Kidney glomerular epithelial cell (primary cell): ENCODE data around the gene ROBO1.
"Not testable (repeated sequence)": the region's sequence is repeated elsewhere in the genome, so short reads cannot be mapped to it uniquely, and the experiment has no call there.

Experiments
- DNase-seq: peaks from one replicate; lab custom pipeline; 2025; lab: John Stamatoyannopoulos, UW

ROBO1 gene

DNA sequence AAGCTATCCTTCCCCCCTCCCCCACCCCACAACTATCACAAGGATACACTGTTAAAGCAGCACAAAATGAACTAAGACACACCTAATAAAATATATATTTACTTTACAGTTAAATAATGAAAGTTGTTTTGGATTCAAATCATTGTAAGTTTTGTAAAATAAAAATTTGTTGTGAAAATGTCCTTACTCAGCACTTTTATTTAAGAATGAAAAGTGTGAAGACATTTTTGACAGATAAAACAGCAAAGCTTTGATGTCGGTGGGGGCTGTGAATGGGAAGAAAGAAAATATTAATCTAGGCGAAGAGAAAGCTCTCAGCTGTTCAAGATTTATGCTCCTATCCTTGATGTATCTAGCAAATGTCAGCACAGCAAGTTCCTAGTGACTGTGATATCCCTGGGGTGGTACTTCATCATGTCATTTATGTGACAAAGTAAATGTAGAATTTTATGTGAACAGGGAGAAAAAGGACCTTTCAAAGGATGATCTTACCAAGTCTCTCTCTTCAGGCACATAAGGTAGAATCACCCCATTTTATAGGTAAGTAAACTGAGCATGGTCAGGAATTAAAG lies 216.4 kb downstream of the ROBO1 start:
- DNase-seq, result no peak

- DNase-seq, result no peak
Measured at GRCh38 chr3:79543218-79543982, 224.4 kb downstream of the ROBO1 start.

DNA sequence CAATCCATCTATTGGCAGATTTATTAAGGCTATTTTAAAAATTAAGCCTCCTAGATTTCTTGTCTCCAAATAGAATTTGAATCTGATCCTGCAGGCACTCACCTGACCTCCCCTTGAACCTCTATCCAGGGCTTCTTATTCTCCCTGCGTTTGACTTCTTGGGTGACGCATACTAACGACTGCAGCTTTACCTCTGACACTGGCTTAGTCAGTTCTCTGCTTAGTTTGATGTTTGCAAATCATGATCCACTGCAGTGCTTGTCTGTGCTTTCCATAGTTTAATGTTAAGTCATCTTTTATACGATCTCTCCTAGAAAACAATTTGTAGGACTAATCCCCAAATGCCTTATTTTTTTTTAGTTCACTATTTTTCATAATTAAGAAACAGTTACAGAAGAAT lies 233.1 kb downstream of the ROBO1 start:
- DNase-seq, result no peak

DNA sequence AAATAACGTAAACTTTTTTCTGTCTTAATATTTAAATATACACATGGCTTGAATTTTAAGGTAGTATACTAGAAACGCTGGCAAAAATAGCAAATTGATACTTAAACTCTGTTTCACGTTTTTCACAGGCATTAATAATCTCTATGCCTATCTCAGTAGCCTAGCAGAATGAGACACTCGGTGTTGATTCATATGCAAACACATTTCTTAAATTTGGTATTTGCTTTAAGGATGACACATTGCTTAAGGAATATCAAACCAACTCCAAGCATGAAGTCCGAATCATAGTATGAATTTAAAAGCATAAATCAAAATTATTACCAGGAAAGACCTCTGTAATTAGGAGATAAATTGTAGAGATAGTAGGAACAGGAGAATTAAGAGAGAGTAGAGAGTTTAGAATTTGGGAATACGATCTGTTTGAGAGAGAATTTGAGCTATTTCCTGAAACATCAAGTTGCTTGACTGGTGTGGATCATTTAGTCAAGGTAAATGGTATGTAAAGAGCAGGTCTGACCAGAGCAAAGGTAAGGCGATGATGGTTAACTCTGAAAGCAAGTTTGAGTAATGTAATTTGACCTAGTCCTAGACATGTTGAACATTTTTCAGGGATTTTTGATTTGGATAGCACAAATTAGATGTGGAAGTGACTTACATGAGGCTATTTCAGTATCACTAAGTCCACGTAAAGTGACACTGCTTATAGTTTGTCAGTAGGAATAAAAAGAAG lies 236.1 kb downstream of the ROBO1 start:
- DNase-seq, result no peak

GRCh38 chr3:79521221-79521848 lies 246.5 kb downstream of the ROBO1 start:
- peak; percentile 62 for DNase-seq

DNA sequence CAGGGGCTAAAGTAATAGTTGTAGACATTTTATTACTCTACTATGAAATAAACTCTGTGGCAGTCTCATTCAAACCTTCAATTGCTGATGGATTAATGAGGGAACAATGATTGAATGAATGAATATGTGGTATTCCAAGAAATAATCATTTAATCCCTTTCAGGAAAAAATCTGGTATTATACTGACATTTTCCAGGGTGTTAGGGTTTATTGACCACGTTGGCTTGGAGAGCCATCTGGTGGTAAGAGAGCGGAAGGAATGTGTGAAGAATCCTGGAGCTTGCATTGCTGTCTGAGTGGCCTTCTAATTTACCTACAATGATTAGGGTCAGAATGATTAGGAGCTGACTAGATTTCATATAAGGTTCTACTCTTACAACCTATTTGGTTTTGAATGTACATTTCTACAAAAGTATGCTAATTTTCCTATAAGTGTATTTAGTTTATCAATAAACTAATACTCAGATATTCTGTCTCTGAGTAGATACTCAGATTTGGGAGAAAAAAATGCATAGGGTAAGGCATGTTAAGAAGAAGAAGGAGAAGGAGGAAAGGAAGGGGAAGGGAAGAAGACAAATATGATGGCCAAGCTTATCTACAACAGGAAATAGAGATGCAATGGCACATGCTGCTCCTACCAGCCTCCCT lies 249.9 kb downstream of the ROBO1 start:
- peak; percentile 10 for DNase-seq

DNA sequence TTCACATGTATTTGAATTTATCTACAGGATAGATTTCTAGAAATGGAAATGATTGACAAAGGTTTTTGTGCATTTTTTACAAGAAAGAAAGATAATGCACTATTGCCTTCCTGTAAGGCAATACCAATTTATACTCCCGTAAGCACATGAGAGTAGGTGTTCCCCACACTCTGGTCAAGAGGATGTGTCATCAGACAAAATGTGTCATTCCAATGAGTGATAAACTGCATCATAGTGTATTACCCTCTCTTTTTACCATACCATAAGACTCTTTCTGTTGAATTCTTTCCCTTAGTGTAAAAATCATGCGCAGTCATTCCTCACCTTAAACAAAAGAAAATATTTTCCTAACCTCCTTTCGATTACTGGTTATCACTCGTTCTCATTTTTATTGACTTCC lies 251.0 kb downstream of the ROBO1 start:
- DNase-seq, result no peak

- no peak for DNase-seq
Measured at GRCh38 chr3:79515072-79515471, 252.7 kb downstream of the ROBO1 start.

DNA sequence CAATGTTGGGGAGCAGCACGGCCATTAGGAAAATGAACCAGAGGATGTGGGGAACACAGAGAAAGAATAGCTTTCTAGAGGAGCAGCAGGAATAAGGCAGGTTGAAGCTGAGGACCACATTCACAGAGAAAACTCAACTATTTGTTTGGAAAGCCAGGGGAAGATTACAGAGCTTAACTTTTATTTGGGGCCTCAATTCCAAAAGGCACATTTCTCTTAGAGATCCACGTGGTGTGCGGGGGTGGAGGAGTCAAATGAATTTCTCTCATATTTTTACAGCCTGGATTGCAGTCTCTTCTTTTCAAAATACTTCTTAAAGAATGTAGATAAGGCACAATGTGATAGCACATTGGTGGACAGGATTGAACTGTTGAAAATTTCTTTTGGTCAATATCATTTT lies 253.7 kb downstream of the ROBO1 start:
- DNase-seq, result no peak

DNA sequence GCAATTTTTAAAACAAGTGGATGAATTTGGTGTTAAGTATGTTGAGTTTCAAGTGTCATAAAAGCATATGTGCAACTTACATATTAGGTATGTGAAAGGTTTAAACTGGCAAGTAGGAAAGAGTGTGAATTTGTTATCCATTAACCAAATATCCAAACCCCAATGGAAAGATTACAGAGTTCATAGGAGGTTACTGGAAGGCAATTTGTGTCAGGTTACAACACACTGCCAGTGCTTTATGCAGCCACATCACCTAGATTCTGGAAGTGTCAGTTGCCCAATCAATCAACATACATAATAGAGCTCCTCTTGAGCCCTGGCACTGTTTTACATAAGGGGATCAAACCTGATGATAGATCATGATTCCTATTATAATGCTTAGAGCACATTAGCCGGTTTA lies 261.0 kb downstream of the ROBO1 start:
- DNase-seq, result no peak

- DNase-seq, result not testable (repeated sequence)
Measured at GRCh38 chr3:79502216-79502681, 265.5 kb downstream of the ROBO1 start.

GRCh38 chr3:79497447-79498111 lies 270.2 kb downstream of the ROBO1 start:
- DNase-seq, result peak; percentile 12

DNA sequence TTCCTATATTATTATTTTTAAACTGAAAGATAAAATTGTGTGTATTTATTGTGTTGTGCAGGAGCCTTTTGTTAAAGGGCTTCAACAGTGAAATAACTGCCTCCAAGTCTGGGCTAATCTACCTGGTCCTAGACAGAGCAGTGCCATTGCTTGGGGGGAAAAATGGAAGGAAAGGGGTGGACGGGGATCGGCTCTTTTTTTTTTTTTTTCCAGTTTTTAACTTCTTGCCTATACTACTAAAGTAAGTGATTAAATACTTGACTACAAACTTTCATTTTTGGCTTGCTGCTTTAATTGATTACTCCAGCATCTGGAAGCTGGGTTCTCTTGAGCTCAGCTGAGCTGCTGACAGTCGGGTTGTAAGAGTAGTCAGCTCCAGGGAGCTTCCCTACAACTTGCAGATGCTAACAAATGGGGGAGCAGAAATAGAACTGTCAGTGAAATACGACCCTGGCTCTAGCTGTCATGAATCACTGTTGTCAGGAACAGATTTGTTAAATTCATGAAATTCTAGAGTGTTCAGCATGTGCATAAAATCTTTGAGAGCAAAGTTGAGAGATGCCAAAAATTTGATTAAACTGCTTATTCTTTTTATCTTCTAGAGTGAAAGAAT lies 276.7 kb downstream of the ROBO1 start:
- no peak for DNase-seq

DNA sequence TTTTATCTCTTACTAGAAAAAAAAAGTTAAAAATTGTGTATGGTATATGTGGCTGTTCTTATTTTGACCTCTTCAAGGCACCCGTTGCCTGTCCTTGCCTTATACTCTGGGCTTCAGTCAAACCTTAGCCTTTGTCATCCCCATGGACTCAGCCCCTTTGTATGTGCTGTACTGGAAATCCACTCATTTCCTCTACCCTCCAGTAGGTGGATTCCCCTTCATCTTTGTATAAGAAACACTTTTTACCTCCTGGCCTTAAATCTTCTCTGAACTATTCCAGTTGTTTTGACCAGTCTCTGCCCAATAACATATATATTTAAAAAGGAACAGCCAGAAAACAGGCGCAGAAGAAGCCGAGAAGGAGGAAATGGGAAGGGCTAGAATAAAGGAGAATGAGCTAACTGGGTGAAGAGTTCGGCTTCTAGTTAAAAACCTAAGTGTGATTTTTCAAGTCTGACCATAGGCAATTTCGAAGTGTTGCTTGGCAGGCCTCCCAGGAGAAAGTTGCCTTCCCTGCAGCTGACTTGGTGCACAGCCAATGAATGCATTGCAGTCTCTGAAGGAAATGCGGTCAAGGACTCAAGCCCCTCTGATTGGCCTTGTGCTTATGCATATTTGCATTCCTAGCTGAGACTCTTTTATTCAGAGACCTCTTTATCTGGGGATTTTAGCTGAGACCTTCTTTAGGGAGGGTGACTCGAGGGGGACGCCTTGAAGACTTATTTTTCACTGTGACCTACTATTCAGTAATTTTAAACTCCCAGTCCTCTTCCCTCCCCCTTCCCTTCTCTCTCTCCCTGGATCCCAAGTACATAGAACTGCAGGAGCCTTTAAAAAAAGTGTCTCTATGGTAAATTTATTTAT lies 277.4 kb downstream of the ROBO1 start:
- peak; percentile 11 for DNase-seq

GRCh38 chr3:79488407-79488806 lies 279.4 kb downstream of the ROBO1 start:
- no peak for DNase-seq

DNA sequence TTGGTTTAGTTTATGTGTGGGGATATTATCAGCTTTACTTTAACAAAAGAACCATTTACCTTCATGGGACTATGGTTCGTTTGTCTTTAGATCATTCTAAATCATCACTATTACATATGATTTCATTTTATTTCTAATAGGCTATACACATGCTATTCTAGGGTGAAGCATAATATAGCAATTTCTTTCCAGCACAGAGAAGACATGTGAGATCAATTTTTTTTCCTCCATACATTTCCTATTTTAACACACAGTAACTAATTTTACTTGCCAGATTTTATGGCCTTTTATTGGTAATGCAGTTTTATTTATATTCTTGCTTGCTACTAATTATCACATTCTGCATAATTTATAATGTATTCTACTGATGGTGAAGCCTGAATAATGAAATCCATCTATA lies 287.1 kb downstream of the ROBO1 start:
- DNase-seq, result no peak

GRCh38 chr3:79478620-79479019 lies 289.2 kb downstream of the ROBO1 start:
- DNase-seq, result no peak

- DNase-seq, result no peak
Measured at GRCh38 chr3:79477242-79477641, 290.6 kb downstream of the ROBO1 start.

DNA sequence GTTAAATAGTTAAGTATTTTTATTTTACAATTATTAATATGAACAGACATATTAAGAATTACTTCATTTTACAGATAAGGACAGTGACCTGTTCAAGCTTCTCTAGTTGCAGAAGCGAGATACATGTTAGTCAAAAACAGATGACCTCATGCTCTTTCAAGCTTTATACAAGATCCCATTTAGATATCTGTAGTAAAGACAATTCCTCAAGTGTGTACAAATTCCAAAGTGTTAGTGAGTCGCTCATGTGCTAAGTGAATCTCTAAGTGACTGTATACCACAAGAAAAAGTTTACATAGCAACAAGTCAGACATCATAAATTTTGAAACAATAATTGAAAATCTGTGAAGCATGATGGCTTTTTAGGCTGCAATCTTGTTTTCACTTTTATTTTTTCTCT lies 293.8 kb downstream of the ROBO1 start:
- DNase-seq, result peak; percentile 36

DNA sequence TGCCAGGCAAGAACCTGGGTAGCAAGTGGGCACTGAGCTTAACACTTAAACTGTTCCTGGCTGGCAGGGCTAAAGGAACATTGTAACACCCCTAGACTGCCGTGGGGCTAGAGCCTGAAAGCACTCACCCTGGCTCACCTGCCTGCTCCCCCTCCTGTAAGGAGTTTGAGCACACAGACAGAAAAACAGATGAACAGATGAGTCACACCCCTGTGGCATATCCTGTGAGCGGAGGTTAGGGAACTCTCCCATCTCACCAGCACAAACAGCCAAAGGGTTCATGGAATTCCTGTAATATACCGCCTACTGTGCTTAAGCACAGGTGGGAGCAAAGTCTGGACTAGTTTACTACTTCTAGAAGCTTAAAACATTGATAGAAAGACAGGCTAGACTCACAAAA lies 300.1 kb downstream of the ROBO1 start:
- peak; percentile 42 for DNase-seq
